ENCODE measurements around the gene DLX1. TPM values are rescaled to one million over a fixed set of nuclear protein-coding genes. Genes with fewer than 3 reads are reported as not detected.

The DLX1 gene
- total and polyA plus RNA-seq, 9 of the 15 experiments (the other 6 are each of a cell fraction or from before 2014, with no cell fraction given) = 1.9 to 26.2 (median 9.6) TPM

GRCh38 chr2:172084645-172085459, 455 bp upstream of the DLX1 start (continued):
- TF ChIP-seq BRD4 (IDR thresholded peaks at IDR 0.05) (peak; percentile 62; the same call in 1 of the 2 replicates), THRAP3 (IDR thresholded peaks at IDR 0.05; ENCODE audit: borderline replicate concordance) (no peak), ZNF696 (CRISPR knock-in tag; conservative IDR thresholded peaks at IDR 0.05) (no peak), DACH1 (IDR thresholded peaks at IDR 0.05; ENCODE audit: partially characterized antibody) (peak; percentile 29), ATF6 (CRISPR knock-in tag; IDR thresholded peaks at IDR 0.05) (peak; percentile 69; the same call in 1 of the 2 replicates), CBFA2T2 (conservative IDR thresholded peaks at IDR 0.05) (0 out of 2 replicates have a peak, but pooled peaks have one; percentile 23), ARID1B (IDR thresholded peaks at IDR 0.05) (peak; percentile 72), PHF8 (IDR thresholded peaks at IDR 0.05; ENCODE audit: borderline replicate concordance, low read length) (peak; percentile 75), ZNF444 (CRISPR knock-in tag; IDR thresholded peaks at IDR 0.05) (peak; percentile 66; the same call in 1 of the 2 replicates), SPI1 (IDR thresholded peaks at IDR 0.05; ENCODE audit: borderline replicate concordance, low read depth, low read length) (peak; percentile 58; the same call in 1 of the 2 replicates), TAF7 (tag; IDR thresholded peaks at IDR 0.05) (peak; percentile 63; the same call in 1 of the 2 replicates), LARP7 (IDR thresholded peaks at IDR 0.05) (peak; percentile 92; the same call in 1 of the 2 replicates), SRF (CRISPR knock-in tag; IDR thresholded peaks at IDR 0.05) (no peak), CCNT2 (IDR thresholded peaks at IDR 0.05; ENCODE audit: borderline replicate concordance, extremely low read depth, insufficient read length, low read depth, low read length) (peak; percentile 82), LEF1 (IDR thresholded peaks at IDR 0.05) (peak; percentile 54), ZNF668 (CRISPR knock-in tag; IDR thresholded peaks at IDR 0.05) (no peak), CAMTA2 (CRISPR knock-in tag; conservative IDR thresholded peaks at IDR 0.05) (no peak), ZNF512 (tag; IDR thresholded peaks at IDR 0.05) (no peak), HLTF (IDR thresholded peaks at IDR 0.05) (peak; percentile 51; the same call in 1 of the 2 replicates)
- TF ChIP-seq, protein P1, sequence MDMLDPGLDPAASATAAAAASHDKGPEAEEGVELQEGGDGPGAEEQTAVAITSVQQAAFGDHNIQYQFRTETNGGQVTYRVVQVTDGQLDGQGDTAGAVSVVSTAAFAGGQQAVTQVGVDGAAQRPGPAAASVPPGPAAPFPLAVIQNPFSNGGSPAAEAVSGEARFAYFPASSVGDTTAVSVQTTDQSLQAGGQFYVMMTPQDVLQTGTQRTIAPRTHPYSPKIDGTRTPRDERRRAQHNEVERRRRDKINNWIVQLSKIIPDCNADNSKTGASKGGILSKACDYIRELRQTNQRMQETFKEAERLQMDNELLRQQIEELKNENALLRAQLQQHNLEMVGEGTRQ (CRISPR knock-in tag; IDR thresholded peaks at IDR 0.05) = no peak; the same call in 1 of the 2 replicates
- TF ChIP-seq, protein P2, sequence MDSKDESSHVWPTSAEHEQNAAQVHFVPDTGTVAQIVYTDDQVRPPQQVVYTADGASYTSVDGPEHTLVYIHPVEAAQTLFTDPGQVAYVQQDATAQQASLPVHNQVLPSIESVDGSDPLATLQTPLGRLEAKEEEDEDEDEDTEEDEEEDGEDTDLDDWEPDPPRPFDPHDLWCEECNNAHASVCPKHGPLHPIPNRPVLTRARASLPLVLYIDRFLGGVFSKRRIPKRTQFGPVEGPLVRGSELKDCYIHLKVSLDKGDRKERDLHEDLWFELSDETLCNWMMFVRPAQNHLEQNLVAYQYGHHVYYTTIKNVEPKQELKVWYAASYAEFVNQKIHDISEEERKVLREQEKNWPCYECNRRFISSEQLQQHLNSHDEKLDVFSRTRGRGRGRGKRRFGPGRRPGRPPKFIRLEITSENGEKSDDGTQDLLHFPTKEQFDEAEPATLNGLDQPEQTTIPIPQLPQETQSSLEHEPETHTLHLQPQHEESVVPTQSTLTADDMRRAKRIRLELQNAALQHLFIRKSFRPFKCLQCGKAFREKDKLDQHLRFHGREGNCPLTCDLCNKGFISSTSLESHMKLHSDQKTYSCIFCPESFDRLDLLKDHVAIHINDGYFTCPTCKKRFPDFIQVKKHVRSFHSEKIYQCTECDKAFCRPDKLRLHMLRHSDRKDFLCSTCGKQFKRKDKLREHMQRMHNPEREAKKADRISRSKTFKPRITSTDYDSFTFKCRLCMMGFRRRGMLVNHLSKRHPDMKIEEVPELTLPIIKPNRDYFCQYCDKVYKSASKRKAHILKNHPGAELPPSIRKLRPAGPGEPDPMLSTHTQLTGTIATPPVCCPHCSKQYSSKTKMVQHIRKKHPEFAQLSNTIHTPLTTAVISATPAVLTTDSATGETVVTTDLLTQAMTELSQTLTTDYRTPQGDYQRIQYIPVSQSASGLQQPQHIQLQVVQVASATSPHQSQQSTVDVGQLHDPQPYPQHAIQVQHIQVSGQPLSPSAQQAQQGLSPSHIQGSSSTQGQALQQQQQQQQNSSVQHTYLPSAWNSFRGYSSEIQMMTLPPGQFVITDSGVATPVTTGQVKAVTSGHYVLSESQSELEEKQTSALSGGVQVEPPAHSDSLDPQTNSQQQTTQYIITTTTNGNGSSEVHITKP (IDR thresholded peaks at IDR 0.05; ENCODE audit: partially characterized antibody) = no peak

All from K562 (cell line).